ENCODE data around the gene PPP1R2B.
A peak's percentile ranks its signal among the peaks of the same experiment; 100 is the strongest.

Gene PPP1R2B

GRCh38 chr5:156870498-156870839 is 20.4 kb downstream of the PPP1R2B start:
- DNase-seq (ENCODE audit: low read depth) = no peak
- TF ChIP-seq CTCF (IDR thresholded peaks at IDR 0.05; ENCODE audit: insufficient read depth, low read depth, low read length, missing control alignments) = no peak
- no peak overlapping the region for H3K4me3 ChIP-seq (ENCODE audit: low read depth, low read length)

GRCh38 chr5:156871212-156871611 is 21.1 kb downstream of the PPP1R2B start:
- DNase-seq (ENCODE audit: low read depth) = no peak
- no peak for TF ChIP-seq CTCF (IDR thresholded peaks at IDR 0.05; ENCODE audit: insufficient read depth, low read depth, low read length, missing control alignments)
- H3K4me3 ChIP-seq (ENCODE audit: low read depth, low read length) = no peak overlapping the region

- TF ChIP-seq CTCF (IDR thresholded peaks at IDR 0.05; ENCODE audit: insufficient read depth, low read depth, low read length, missing control alignments) = no peak
- DNase-seq (ENCODE audit: low read depth) = peak; percentile 68
Measured at GRCh38 chr5:156879665-156880285, 29.7 kb downstream of the PPP1R2B start.

DNA sequence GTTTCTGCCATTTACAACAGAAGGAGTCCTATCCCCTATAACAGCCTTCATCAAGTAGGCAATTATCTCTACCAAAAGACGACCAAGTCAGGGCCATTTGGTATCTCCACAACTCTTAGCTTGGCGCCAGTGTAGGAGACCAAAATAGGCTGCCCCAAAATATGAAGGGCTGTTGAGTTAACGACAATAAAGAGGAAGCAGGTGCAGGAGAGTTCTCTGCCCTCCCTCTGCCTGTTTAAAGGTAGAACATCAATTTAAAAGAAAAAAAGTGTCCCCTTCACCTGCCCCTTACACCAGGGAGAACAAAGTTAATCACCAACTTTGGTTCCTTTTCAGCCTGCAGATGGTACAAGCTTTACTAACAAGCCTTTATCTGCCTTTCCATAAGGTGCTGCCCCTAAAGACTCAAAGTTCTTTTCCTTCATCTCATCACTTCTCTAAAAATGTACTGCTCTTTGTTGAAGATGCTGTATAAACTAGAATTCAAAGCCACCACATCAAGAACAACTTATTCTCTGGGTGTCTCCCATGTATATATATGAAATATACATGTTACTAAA is 33.3 kb downstream of the PPP1R2B start:
- TF ChIP-seq CTCF (IDR thresholded peaks at IDR 0.05; ENCODE audit: insufficient read depth, low read depth, low read length, missing control alignments) = no peak
- DNase-seq (ENCODE audit: low read depth) = no peak
- H3K4me3 ChIP-seq (ENCODE audit: low read depth, low read length) = no peak overlapping the region

More at GRCh38 chr5:156879665-156880285, 29.7 kb downstream of the PPP1R2B start:
- no peak overlapping the region for H3K4me3 ChIP-seq (ENCODE audit: low read depth, low read length)

- no peak for TF ChIP-seq CTCF (IDR thresholded peaks at IDR 0.05; ENCODE audit: insufficient read depth, low read depth, low read length, missing control alignments)
- no peak overlapping the region for H3K4me3 ChIP-seq (ENCODE audit: low read depth, low read length)
- DNase-seq (ENCODE audit: low read depth) = no peak
Measured at GRCh38 chr5:156888520-156888919, 38.4 kb downstream of the PPP1R2B start.

- TF ChIP-seq CTCF (IDR thresholded peaks at IDR 0.05; ENCODE audit: insufficient read depth, low read depth, low read length, missing control alignments) = no peak
- H3K4me3 ChIP-seq (ENCODE audit: low read depth, low read length) = no peak overlapping the region
- DNase-seq (ENCODE audit: low read depth) = peak; percentile 35
Measured at GRCh38 chr5:156892223-156892622, 42.1 kb downstream of the PPP1R2B start.

GRCh38 chr5:156892864-156893263 is 42.8 kb downstream of the PPP1R2B start:
- no peak overlapping the region for H3K4me3 ChIP-seq (ENCODE audit: low read depth, low read length)
- DNase-seq (ENCODE audit: low read depth) = no peak
- TF ChIP-seq CTCF (IDR thresholded peaks at IDR 0.05; ENCODE audit: insufficient read depth, low read depth, low read length, missing control alignments) = no peak
